Transverse colon (tissue), 4 donors: Measurements from ENCODE around the gene IRF8. TPM values are rescaled to one million over a fixed set of nuclear protein-coding genes. Genes with fewer than 3 reads are reported as not detected.
A peak's percentile ranks its signal among the peaks of the same experiment; 100 is the strongest.

Experiments
- DNase-seq: peaks from one replicate; pipeline ENCODE4 v3.0.0-alpha.2; 2019
- H3K27ac ChIP-seq, 4 donors: fragments of 200-600 bp; sonication (generic); 2 replicates each; pipeline ENCODE4 v1.5.1; 2016 to 2018; ENCODE audit warnings: inconsistent platforms in 4 of 4
- H3K27me3 ChIP-seq: fragments of 200-600 bp; sonication (generic); 2 replicates; pipeline ENCODE4 v1.5.1; 2017; ENCODE audit warnings: inconsistent platforms
- H3K36me3 ChIP-seq, 4 donors: fragments of 200-600 bp; sonication (generic); 2 replicates each; pipeline ENCODE4 v1.5.1; 2017 to 2019; ENCODE audit warnings: inconsistent platforms in 4 of 4
- H3K4me1 ChIP-seq, 4 donors: fragments of 200-600 bp; sonication (generic); 2 replicates each; pipeline ENCODE4 v1.5.1; 2017 to 2020; ENCODE audit warnings: inconsistent platforms in 4 of 4
- H3K4me3 ChIP-seq, 4 donors: fragments of 200-600 bp; sonication (generic); 1 replicate in 1 of 4; 2 replicates in 3 of 4; pipeline versions ENCODE4 v1.5.1 to v1.6.1; 2017 to 2019; ENCODE audit warnings: inconsistent platforms in 4 of 4
- H3K9me3 ChIP-seq, 2 donors: fragments of 200-600 bp; sonication (generic); 2 replicates each; pipeline ENCODE4 v1.5.1; 2017 to 2019; ENCODE audit warnings: inconsistent platforms in 2 of 2
- EP300 ChIP-seq: sonication (generic); formaldehyde crosslinking; IDR thresholded peaks from one replicate; pipeline ENCODE4 v1.6.1; 2017; ENCODE audit warnings: antibody characterized with exemption, low read depth
- POLR2A ChIP-seq: fragments of 450-650 bp; IDR thresholded peaks from one replicate; pipeline ENCODE4 v1.6.1; 2016; ENCODE audit warnings: antibody characterized with exemption, mild to moderate bottlenecking, moderate library complexity
- POLR2AphosphoS5 ChIP-seq, 3 donors: sonication (generic); formaldehyde crosslinking; IDR thresholded peaks; one replicate each; pipeline ENCODE4 v1.6.1; 2016; ENCODE audit warnings: antibody characterized with exemption in 3 of 3
- WGBS, 2 donors: methylation state at CpG; one replicate each; pipeline ENCODE4 v1.1.5; 2018; ENCODE audit warnings: low coverage in 1 of 2; 5-methylcytosine and 5-hydroxymethylcytosine counted together
- in situ Hi-C, 4 donors: fragments of 200-750 bp; cut with MboI; loops; one replicate each; pipeline versions ENCODE4 v1.15.0 to v1.15.1; 2017; ENCODE audit warnings: low sequenced_read_pairs in 3 of 4, low pct_ligation_motif_present in 1 of 4, low pct_unique_long_range_greater_than_20kb in 1 of 4
- intact Hi-C: fragments of 100-400 bp; cut with DNase I; formaldehyde crosslinking; loops from one replicate; pipeline ENCODE4 v1.15.1; 2023; ENCODE audit warnings: low total_unique reads
- total RNA-seq, 4 donors: library from RNA; depleted of rRNA; stranded (reverse); fragments of >200 nt; gene quantifications; one replicate each; pipeline ENCODE4 v1.1.0, GENCODE V29; 2016
- TF ChIP-seq, protein P1 (sequence below), 5 experiments: fragments of 200-600 bp in 3 of 5; fragments of 450-650 bp in 2 of 5; sonication (generic) in 3 of 5; IDR thresholded peaks; 1 replicate in 2 of 5; 2 replicates in 3 of 5; pipeline ENCODE4 v1.5.1; 2016 to 2017; ENCODE audit warnings: antibody characterized with exemption in 5 of 5, inconsistent platforms in 3 of 5, mild to moderate bottlenecking in 2 of 5, moderate library complexity in 1 of 5

Gene IRF8
- total RNA-seq, 4 donors from 2014 or later, result 20.7 to 70.7 (median 45.2) TPM

DNA sequence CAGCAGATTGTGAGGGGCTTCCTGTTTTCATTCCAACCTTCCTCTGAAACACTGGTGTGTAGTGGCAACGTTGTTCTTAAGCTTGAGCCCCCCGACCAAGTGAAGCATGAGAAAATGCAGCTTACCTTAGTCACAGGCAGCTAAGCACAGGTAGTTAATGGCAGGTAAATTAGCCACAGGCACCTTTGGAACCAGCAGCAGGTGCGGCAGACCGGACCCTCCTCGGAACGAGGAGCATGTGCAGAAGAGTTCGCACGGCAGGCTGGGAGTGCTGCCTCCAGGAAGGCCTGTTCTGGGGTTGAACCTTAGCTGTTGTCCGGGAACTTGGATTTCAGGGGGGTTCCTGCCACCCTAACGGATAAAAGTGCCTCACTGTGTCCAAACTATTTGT, 7.2 kb upstream of the IRF8 start:
- peak overlapping the region; percentile 10 to 67 (median 24) for H3K27ac ChIP-seq
- no peak overlapping the region for H3K4me3 ChIP-seq
- peak; percentile 43 for DNase-seq
- intact Hi-C loops (no loop called here), in situ Hi-C loops (no loop called here)
- H3K27me3 ChIP-seq, result no peaks in the 10 kb centered on the region
- TF ChIP-seq EP300 (no peak), POLR2AphosphoS5 (IDR thresholded peaks at IDR 0.05) (no peak), POLR2A (no peak)
- TF ChIP-seq, protein P1, sequence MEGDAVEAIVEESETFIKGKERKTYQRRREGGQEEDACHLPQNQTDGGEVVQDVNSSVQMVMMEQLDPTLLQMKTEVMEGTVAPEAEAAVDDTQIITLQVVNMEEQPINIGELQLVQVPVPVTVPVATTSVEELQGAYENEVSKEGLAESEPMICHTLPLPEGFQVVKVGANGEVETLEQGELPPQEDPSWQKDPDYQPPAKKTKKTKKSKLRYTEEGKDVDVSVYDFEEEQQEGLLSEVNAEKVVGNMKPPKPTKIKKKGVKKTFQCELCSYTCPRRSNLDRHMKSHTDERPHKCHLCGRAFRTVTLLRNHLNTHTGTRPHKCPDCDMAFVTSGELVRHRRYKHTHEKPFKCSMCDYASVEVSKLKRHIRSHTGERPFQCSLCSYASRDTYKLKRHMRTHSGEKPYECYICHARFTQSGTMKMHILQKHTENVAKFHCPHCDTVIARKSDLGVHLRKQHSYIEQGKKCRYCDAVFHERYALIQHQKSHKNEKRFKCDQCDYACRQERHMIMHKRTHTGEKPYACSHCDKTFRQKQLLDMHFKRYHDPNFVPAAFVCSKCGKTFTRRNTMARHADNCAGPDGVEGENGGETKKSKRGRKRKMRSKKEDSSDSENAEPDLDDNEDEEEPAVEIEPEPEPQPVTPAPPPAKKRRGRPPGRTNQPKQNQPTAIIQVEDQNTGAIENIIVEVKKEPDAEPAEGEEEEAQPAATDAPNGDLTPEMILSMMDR (IDR thresholded peaks at IDR 0.05), result no peak
- WGBS, 2 donors, result 46% methylated on average over 10 of the region's 10 CpGs; no CpG with 5 or more reads in 1 of the 2 donors
- H3K9me3 ChIP-seq, result no peaks in the 10 kb centered on the region
- H3K36me3 ChIP-seq, result no peaks in the 10 kb centered on the region
- peaks cover 0 to 14% (median 12%) of the 10 kb centered on the region in 4 donors for H3K4me1 ChIP-seq

DNA sequence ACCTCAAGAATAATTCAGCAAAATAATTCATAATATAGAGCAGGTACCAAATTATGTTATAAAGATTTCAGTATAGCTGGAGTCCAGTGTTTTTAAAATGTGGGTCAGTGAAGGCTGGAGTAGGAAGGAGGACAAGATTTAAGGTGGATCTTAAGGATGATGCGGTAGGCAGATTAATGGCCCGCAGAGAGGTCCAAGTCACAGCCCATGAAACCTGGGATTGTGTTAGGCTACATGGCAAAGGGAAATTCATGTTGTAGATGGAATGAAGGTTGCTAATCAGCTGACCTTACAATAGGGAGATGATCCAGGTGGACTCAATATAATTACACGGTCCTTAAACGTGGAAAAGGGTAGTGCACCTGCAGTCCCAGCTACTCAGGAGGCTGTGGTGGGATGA, 6.2 kb upstream of the IRF8 start:
- no peak overlapping the region for H3K27ac ChIP-seq
- 72 to 74% methylated on average over 4 of the region's 4 CpGs for WGBS, 2 donors
- H3K27me3 ChIP-seq, result no peaks in the 10 kb centered on the region
- H3K4me3 ChIP-seq, result no peak overlapping the region
- TF ChIP-seq, protein P1 (IDR thresholded peaks at IDR 0.05), result no peak
- no peak for TF ChIP-seq POLR2A
- no peak for TF ChIP-seq POLR2AphosphoS5 (IDR thresholded peaks at IDR 0.05)
- no peak for TF ChIP-seq EP300
- intact Hi-C loops (no loop called here), in situ Hi-C loops (no loop called here)
- no peak for DNase-seq
- peaks cover 0 to 14% (median 12%) of the 10 kb centered on the region in 4 donors for H3K4me1 ChIP-seq
- H3K9me3 ChIP-seq, result no peaks in the 10 kb centered on the region
- no peaks in the 10 kb centered on the region for H3K36me3 ChIP-seq

- Histone ChIP-seq H3K27me3 (no peaks in the 10 kb centered on the region), H3K36me3 (no peaks in the 10 kb centered on the region), H3K9me3 (no peaks in the 10 kb centered on the region), H3K27ac (no peak overlapping the region), H3K4me3 (no peak overlapping the region), H3K4me1 (peaks cover 0 to 22% (median 16%) of the 10 kb centered on the region in 4 donors)
- TF ChIP-seq POLR2AphosphoS5 (IDR thresholded peaks at IDR 0.05), result no peak
- TF ChIP-seq, protein P1 (IDR thresholded peaks at IDR 0.05), result peak in 4 of 5 experiments; percentile 16 to 37 (median 24)
- in situ Hi-C loops (no loop called here), intact Hi-C loops (no loop called here)
- 50% methylated on average over 6 of the region's 6 CpGs; no CpG with 5 or more reads in 1 of the 2 donors for WGBS, 2 donors
- DNase-seq, result peak; percentile 51
Observed at GRCh38 chr16:85894266-85894665, 4.7 kb upstream of the IRF8 start.

DNA sequence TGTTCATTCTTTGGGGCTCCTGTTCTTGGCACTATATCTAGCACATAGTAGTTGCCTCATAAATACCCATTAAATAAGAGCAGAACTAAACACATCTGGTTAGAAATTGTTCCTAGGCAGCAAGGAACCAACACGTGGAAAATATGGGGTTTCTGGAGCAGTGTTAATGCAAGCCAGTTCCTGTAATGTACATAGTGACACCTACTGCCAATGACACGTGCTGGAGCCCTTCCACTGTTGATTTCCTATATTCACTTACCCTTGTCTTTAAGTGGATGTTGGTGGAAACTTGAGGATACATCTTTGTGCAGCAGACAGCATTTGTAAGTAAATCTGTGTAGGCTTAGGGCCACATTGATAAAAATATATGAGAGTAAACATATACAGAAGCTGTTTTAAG, 1.6 kb upstream of the IRF8 start:
- no peaks in the 10 kb centered on the region for H3K36me3 ChIP-seq
- 13% methylated on average over 2 of the region's 2 CpGs; no CpG with 5 or more reads in 1 of the 2 donors for WGBS, 2 donors
- intact Hi-C loops (no loop called here), in situ Hi-C loops (no loop called here)
- no peak overlapping the region for H3K27ac ChIP-seq
- no peak for DNase-seq
- TF ChIP-seq EP300, result no peak
- no peak for TF ChIP-seq POLR2AphosphoS5 (IDR thresholded peaks at IDR 0.05)
- TF ChIP-seq POLR2A, result no peak
- TF ChIP-seq, protein P1 (IDR thresholded peaks at IDR 0.05), result no peak
- H3K4me3 ChIP-seq, result no peak overlapping the region
- H3K27me3 ChIP-seq, result no peaks in the 10 kb centered on the region
- peaks cover 0 to 29% (median 12%) of the 10 kb centered on the region in 4 donors for H3K4me1 ChIP-seq
- no peaks in the 10 kb centered on the region for H3K9me3 ChIP-seq
